GM04504 (cell line): ENCODE data around the gene P2RX5.
A peak's percentile ranks its signal among the peaks of the same experiment; 100 is the strongest.
"Not testable (repeated sequence)": the region's sequence is repeated elsewhere in the genome, so short reads cannot be mapped to it uniquely, and the experiment has no call there.

Source experiments
- DNase-seq: peaks from one replicate; pipeline ENCODE4 v3.0.0-alpha.2; 2012; ENCODE audit warnings: low read depth

P2RX5 gene, protein sequence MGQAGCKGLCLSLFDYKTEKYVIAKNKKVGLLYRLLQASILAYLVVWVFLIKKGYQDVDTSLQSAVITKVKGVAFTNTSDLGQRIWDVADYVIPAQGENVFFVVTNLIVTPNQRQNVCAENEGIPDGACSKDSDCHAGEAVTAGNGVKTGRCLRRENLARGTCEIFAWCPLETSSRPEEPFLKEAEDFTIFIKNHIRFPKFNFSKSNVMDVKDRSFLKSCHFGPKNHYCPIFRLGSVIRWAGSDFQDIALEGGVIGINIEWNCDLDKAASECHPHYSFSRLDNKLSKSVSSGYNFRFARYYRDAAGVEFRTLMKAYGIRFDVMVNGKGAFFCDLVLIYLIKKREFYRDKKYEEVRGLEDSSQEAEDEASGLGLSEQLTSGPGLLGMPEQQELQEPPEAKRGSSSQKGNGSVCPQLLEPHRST

DNA sequence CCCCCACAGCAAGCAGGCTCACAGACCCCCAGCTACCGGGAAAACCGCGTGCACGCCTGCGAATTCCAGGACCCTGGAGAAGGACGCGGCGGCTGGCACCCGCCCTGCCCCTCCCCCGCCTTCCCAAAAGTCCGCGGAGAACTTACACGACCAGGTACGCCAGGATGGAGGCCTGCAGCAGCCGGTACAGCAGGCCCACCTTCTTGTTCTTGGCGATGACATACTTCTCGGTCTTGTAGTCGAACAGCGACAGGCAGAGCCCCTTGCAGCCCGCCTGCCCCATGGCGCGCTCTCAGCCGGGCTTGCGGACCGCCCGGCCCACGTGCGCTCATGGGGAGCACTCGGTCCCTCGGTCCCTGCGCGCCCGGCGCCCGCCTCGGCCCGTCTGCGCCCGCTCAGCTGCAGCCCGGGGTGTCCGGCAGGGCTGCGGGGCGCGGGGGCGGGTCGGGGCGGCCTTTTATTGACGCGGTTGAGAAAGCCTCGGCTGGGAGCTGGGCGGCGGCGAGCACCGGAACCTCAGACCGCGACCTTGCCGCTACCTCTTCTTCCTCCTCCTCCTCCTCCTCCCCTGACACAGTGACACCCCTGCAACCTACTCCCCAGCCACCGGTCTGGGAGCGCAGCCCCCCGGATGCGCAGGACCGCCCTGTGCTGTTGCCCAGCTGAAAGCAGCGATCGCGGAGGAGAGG is at the start of gene P2RX5:
Gene P2RX5 (minus strand): TSS at position 433 of the 689 bp plus-strand sequence. CDS start 150 bp downstream, at position 283.
- DNase-seq = no peak

DNA sequence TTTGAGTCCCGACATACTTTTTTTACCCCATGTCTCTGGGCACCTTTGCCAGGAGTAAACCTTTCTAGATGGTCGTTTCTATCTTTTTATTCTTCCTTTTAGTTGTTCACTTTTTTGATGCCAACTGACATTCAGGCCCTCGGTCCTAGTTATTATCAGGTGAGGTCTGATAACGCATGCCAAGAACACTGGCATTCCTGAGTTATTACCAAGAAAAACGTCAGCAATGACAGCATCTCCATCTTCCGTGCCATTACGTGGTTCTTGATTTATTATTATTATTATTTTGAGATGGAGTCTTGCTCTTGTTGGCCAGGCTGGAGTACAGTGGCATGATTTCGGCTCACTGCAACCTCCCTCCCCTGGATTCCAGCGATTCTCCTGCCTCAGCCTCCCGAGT is 49.1 kb upstream of the P2RX5 start:
- no peak for DNase-seq

DNA sequence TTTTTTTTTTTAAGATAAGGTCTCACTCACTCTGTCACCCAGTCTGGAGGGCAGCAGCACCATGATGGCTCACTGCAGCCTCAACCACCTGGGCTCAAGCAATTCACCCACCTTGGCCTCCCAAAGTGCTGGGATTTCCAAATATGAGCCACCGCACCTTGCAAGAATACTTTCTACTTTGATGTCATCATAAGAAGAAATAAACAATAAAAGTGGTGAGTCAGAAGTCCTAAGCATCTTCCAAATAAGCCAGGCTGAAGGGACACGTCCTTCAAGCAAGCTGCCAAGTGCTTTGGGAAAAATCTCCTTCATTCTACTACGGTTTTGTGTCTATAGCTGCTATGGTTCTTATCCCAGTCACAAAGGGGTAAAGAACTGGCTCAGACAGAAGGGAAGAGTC is 48.1 kb upstream of the P2RX5 start:
- no peak for DNase-seq

DNA sequence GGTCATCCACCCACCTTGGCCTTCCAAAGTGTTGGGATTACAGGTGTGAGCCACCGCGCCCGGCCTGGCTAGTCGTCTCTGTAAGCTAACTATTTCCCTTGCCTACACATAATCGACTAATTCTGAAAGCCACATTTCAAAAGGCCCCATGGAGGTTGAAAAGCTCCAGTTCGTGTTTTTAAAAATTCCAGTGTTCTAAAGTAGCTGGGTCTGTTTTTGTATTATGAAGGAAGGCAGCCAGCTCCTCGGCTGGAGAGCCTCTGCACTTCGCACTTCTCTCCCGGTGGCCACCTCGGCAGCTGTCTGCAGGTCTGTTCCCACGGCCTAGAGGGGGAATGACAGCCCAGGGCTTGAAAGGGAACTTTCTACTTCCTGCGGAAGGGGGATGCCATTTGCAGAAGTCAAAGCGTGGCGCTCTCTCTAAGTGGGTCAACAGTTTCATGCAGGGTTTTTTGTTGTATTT is 44.7 kb upstream of the P2RX5 start:
- no peak for DNase-seq

DNA sequence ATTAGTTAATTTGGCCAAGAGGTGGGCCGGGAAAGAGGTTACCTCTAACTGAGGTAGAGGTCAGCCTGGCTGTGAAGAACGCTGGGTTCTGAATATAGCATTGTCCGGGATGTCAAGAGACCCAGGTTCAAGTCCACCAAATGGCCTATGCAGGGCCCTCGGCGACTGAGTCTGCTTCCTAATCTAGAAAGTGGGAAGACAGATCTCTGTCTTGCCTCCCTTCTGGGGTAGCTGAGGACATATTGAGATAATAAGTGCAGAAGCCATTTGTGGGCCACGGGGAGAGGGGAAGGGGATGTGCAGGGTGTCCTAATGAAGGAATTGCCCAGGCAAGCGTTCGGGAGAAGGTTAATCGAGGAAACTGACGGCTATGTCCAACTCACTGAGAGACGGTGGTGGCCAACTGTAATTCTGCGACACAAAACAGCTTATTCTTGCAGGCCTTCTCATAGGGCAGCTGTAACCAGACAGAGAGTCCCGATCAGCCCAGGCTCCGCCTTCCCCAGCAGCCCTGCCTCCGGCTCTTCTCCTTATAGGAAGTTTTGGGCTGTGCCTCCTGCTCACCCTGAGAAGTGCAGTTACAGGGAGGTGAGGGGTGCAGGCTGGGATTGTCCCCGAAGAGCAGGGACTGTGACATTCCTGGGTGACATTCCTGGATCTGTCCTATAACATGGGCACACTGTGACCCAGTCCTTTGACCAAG is 43.6 kb upstream of the P2RX5 start:
- no peak for DNase-seq

DNA sequence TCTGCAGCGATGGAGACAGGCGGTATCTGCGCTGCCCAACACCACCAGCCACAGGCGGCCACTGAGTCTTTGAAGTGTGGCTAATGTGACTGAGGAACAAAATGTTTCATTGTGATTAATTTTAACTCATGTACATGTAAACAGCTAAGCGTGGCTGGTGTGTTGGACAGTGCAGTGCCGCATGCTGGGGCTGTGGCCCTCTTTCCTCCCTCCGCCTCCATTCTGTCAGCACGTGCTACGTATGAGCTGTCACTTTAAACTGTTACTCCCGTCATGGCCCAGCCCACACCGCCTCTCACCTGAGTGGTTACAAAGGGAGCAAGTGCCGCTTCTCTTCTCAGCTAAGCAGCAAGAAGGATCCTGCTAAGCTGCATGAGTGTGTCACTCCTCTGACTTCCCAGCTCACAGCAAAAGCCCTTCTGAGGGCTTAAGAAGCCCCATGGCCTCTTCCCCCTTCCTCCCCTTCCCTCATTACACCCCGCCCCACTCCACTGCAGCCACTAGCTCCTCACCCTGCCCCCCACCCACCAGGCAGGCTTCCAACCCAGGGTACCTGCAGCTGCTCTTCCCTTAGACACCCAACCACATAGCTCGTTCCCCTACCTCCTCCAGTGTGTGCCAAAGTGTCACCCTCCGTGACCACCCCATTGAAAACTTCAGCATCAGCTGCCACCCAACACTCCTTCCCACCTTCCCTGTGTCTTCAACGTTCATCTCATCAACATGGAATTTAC is 42.8 kb upstream of the P2RX5 start:
- DNase-seq = no peak

DNA sequence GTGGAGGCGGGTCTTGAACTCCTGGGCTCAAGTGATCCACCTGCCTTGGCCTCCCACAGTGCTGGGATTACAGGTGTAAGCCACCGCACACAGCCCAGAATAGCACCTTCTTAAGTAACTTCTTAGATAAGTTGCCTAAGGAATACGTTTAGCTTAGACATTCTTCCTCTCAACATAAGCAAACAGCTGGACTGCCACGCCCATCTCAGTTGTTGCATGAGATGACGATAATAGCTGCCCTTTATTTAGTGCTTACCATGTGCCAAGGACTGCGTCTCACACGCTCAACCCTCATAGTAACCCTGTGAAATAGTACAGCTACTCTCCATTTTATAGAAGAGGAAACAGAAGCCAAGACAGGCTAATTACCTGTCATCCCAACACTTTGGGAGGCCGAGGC is 39.6 kb upstream of the P2RX5 start:
- no peak for DNase-seq

DNA sequence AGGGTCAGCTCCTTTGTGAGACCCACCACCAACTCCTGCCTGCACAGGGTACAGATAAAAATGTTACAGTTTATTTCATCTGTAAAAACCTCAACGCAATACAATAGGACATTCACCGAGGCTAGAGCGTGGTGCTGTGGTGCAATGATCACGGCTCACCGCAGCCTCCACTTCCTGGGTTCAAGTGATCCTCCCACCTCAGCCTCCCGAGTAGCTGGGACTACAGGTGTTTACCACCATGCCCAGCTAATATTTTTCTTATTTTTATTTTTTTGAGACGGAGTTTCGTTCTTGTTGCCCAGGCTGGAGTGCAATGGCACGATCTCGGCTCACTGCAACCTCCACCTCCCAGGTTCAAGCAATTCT is 38.9 kb upstream of the P2RX5 start:
- not testable (repeated sequence) for DNase-seq

DNA sequence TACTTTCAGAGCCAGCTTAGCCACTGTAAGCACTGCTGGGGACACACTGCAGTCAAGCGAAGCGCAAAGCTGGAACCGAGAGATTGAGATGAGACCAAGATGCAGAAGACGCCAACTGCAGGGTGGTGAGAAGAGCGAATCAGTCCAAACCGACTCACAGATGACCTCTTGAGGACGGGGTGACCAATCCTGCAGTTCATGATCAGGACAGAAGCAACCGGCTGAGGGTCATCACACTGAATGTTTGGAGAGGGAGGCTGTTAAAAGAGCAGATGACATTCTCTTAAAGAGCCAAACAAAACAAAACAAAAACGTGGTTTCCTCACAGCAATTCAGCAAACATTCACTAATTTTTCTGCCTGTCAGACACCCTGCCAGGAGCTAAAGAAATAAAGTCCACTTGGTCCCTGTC is 36.3 kb upstream of the P2RX5 start:
- DNase-seq = no peak

DNA sequence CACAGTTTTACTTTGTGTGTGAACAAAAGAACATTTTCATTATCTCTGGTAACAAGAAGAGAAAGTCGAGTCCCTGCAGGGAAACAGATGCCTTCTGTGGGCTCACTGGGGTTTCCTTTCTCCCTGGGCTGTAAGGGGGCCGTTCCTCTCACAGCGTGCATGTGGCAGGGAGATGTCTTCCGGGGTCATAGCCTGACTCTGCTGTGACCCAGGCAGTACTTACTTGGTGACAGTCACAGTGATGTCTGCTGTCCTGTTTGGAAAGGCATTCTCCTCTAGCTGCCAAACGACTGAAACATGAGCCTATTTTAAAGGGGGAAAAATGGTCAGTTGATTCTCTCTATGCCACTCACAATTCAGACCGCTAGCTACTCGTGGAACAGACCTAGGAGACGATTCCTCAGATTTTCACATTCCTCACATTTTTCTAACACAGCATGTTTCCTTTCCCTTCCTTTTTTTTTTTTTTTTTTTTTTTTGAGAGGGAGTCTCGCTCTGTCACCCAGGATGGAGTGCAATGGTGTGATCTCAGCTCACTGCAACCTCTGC is 35.0 kb upstream of the P2RX5 start:
- DNase-seq = no peak

DNA sequence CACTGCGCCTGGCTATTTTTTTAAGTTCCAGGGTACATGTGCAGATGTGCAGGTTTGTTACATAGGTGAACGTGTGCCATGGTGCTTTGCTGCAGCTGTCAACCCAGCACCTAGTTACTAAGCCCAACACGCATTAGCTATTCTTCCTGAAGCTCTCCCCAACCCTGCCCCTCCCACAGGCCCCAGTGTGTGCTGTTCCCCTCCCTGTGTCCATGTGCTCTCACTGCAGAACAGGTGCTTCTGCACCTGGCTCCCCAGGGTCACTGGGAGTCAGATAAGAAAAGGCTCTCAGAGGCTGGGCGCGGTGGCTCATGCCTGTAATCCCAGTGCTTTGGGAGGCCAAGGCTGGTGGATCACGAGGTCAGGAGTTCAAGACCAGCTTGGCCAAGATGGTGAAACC is 33.9 kb upstream of the P2RX5 start:
- no peak for DNase-seq

DNA sequence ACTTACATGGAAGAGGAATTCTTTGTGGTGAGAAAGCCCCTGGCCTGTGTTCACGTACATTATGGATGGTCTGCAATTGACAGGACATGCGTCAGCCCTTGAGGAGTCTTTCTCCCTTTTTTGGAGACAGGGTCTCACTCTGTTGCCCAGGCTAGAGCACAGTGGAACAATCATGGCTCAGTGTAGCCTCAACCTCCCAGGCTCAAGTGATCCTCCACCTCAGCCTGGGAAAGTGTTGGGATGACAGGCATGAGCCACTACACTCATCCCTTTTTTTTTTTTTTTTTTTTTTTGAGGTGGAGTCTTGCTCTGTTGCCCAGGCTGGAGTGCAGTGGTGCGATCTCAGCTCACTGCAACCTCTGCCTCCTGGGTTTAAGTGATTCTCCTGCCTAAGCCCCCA is 32.1 kb upstream of the P2RX5 start:
- DNase-seq = not testable (repeated sequence)

DNA sequence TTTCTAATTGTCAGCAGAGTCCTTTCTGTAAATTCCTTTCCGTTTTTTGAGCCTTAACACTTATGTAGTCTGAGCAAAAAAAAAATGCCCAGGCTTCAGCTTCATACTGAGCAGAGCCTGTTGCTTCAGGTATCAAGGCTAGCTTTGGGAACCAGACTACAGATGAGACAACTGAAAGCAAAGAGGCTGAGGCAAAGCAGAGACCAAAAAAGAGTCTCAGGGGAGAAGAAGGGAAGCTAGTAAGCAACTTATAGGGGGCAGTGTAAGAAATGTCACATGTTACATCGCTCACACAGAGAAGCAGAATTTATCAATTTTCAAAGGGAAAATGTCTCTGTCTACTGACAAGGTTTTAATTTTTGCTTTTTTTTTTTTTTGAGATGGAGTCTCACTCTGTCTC is 31.1 kb upstream of the P2RX5 start:
- no peak for DNase-seq

DNA sequence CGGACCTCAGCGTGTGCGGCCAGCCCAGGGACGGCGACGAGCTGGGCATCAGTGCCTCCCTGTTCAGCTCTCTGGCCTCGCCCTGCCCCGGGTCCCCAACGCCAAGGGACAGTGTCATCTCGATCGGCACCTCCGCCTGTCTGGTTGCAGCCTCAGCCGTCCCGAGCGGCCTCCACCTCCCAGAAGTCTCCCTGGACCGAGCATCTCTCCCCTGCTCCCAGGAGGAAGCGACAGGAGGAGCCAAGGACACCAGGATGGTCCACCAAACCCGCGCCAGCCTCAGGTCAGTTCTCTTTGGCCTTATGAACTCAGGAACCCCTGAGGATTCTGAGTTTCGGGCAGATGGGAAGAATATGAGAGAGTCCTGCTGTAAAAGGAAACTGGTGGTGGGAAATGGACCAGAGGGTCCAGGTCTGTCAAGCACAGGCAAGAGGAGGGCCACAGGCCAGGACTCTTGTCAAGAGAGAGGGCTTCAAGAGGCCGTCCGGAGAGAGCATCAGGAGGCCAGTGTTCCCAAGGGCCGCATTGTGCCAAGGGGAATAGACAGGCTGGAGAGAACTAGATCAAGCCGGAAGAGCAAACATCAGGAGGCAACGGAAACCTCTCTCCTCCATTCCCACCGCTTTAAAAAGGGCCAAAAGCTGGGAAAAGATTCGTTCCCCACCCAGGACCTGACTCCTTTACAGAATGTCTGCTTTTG is 28.6 kb upstream of the P2RX5 start:
- no peak for DNase-seq

DNA sequence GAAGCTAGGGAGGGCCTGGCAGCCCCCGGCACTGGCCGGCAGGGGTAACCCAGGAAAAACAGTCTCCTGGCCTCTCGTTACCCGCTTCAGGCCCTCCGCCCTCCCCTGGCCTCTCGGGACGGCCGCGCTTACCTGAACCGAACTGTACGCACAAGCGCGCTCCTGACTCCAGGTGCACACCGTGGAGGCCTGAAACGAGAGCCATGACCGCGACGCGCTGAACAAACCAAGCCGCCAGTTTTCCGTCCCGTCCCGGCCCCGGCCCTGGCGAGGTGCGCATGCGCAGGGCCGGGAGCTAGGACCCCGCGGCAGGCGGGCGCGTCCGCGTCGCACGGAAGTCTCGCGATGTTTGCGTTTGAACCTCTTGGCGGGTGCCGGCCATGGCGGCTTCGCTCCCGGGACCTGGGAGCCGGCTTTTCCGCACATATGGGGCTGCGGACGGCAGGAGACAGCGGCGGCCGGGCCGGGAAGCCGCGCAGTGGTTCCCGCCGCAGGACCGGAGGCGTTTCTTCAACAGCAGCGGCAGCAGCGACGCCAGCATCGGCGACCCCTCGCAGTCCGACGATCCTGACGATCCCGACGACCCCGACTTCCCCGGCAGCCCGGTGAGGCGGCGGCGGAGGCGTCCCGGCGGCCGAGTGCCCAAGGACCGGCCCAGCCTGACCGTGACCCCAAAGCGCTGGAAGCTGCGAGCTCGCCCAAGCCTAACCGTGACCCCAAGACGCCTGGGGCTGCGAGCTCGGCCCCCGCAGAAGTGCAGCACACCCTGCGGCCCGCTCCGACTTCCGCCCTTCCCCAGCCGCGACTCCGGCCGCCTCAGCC is 27.8 kb upstream of the P2RX5 start, which contains the start of gene HASPIN:
Gene HASPIN (plus strand): TSS at position 348 of the 822 bp plus-strand sequence. CDS start 33 bp downstream, at position 381.
- peak; percentile 67 for DNase-seq

DNA sequence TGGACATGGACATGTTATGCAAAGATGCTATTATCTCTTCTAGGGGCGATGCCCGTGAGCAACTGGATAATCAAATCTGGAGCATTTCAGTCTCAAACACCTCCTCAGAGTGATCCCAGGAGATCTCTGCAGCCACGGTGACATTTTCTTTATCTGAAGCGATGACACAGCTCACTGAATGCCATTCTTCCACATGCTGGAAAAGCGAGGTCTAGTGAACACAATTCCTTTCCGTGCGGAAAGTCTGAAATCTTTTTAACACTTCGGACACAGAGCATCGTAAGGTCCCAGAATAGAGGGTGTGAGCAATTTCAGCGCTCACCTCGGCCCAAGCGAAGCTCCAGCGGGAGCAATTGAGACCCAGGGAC is 27.2 kb upstream of the P2RX5 start:
- DNase-seq = no peak

DNA sequence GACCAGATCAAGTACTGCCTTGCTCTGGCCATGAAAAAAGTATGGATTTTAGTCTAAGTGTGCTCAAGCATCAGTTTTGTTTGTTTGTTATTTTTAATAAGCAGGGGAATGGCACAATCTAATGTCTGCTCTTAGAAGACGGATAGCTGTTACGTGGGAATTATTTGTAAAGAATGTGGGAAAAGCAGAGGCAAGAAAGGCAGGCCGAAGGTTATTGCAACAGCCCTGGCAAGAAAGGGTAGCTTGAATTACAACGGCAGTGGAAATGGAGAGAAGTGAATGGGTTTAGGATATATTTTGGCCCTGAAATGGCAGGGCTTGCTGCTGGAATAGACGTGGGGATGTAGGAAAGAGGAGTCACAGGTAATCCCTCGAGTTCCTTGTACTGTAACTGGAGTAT is 26.8 kb upstream of the P2RX5 start:
- DNase-seq = no peak

DNA sequence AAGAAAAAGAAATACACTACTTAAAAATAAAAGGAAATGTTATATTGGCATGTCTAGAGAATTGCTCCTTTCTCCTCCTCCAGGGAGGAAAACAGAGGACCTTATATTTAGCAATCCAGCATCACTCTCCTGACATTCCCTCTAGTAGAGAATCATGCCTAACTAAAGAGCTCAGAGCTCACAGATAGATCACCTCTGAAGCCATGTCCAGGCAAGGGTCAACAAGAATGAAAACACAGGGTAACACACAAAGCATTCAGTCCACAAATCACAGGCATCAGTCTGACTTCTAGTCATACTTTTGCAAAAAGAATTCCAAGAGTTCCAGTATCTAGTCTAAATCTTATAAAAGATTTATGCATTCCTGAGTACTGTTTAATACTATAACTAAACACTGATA is 23.3 kb upstream of the P2RX5 start:
- no peak for DNase-seq

DNA sequence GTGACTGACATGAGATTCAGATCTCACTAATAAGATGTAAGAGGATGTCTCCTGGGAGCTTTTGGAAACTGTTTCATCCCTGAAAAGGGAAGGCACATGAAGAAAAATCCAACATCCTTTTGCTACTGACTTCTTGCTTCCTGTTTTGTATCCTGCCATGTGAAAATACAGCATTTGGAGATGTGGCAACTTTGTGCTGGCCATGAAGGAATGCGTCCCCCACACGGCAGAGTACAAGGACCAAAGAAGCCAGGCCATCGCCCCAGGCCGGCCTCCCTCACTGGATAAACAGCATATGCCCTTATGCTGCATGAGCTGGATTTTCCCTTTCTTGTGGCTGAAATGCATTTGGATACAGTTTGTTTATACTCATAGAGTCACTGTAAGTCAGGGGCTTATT is 22.2 kb upstream of the P2RX5 start:
- no peak for DNase-seq

DNA sequence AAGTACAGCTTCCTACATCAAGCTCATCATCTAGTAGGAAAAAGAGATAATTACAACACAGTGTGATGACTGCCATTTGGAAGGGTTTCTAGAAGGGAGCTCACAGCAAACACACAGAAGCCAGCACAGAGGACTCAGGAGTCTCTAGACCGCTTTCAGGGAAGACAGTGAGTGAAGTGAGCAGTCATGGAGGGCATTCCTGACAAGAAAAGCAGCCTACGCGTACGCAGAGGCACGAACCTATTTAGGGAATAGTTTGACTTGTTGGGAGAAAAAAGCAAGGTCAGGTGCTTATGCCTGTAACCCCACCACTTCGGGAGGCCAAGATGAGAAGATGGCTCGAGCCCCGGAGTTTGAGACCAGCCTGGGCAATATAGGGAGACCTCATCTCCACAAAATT is 19.3 kb upstream of the P2RX5 start:
- no peak for DNase-seq
